GF-D8 (cell line): Measurements from ENCODE around the gene CCDC24.

Experiments
- DNase-seq: peaks from one replicate; lab custom pipeline; 2025; lab: John Stamatoyannopoulos, UW

Gene CCDC24

GRCh38 chr1:44024031-44024902 lies 32.9 kb downstream of the CCDC24 start:
- no peak for DNase-seq

- DNase-seq, result no peak
Observed at GRCh38 chr1:44024903-44025525, 33.6 kb downstream of the CCDC24 start.

GRCh38 chr1:44025816-44026215 lies 34.4 kb downstream of the CCDC24 start:
- DNase-seq, result no peak

- DNase-seq, result no peak
Observed at GRCh38 chr1:44027320-44027719, 35.9 kb downstream of the CCDC24 start.

GRCh38 chr1:44029260-44029910 lies 38.0 kb downstream of the CCDC24 start:
- no peak for DNase-seq

GRCh38 chr1:44029911-44030604 lies 38.7 kb downstream of the CCDC24 start:
- DNase-seq, result peak; percentile 63

- no peak for DNase-seq
Observed at GRCh38 chr1:44030605-44031251, 39.3 kb downstream of the CCDC24 start.

- no peak for DNase-seq
Observed at GRCh38 chr1:44031252-44032169, 40.1 kb downstream of the CCDC24 start, which contains the start of gene SLC6A9. Gene SLC6A9 (minus strand): TSS chr1:44031462. CDS start chr1:44024277, 7,185 bp downstream.

- no peak for DNase-seq
Observed at GRCh38 chr1:44032170-44032790, 40.9 kb downstream of the CCDC24 start.

- no peak for DNase-seq
Observed at GRCh38 chr1:44033041-44033575, 41.7 kb downstream of the CCDC24 start.

- DNase-seq, result no peak
Observed at GRCh38 chr1:44033756-44034155, 42.4 kb downstream of the CCDC24 start.

GRCh38 chr1:44034423-44034822 lies 43.0 kb downstream of the CCDC24 start:
- DNase-seq, result no peak

- no peak for DNase-seq
Observed at GRCh38 chr1:44034976-44035716, 43.7 kb downstream of the CCDC24 start.

GRCh38 chr1:44035726-44036408 lies 44.5 kb downstream of the CCDC24 start:
- DNase-seq, result no peak

GRCh38 chr1:44036409-44037139 lies 45.2 kb downstream of the CCDC24 start:
- no peak for DNase-seq

- DNase-seq, result no peak
Observed at GRCh38 chr1:44037154-44037553, 45.8 kb downstream of the CCDC24 start.

GRCh38 chr1:44038876-44039657 lies 47.7 kb downstream of the CCDC24 start:
- no peak for DNase-seq
